T47D (cell line): ENCODE results near the gene FAM227B.
"Not testable (repeated sequence)": the region's sequence is repeated elsewhere in the genome, so short reads cannot be mapped to it uniquely, and the experiment has no call there.

Source experiments
- DNase-seq, 2 experiments: peaks; one replicate each; pipeline versions ENCODE4 v3.0.0 to v3.0.0-alpha.2; 2011 to 2012; ENCODE audit warnings: low read depth in 1 of 2, low spot score in 1 of 2
- JUND ChIP-seq: IDR thresholded peaks from 2 replicates; pipeline ENCODE4 v1.6.1; 2012; ENCODE audit warnings: low read depth
- in situ Hi-C: cut with HindIII; loops from 2 replicates; pipeline ENCODE4 v1.10.0; 2016; ENCODE audit warnings: low sequenced_read_pairs, low pct_unique_long_range_greater_than_20kb

FAM227B gene

DNA sequence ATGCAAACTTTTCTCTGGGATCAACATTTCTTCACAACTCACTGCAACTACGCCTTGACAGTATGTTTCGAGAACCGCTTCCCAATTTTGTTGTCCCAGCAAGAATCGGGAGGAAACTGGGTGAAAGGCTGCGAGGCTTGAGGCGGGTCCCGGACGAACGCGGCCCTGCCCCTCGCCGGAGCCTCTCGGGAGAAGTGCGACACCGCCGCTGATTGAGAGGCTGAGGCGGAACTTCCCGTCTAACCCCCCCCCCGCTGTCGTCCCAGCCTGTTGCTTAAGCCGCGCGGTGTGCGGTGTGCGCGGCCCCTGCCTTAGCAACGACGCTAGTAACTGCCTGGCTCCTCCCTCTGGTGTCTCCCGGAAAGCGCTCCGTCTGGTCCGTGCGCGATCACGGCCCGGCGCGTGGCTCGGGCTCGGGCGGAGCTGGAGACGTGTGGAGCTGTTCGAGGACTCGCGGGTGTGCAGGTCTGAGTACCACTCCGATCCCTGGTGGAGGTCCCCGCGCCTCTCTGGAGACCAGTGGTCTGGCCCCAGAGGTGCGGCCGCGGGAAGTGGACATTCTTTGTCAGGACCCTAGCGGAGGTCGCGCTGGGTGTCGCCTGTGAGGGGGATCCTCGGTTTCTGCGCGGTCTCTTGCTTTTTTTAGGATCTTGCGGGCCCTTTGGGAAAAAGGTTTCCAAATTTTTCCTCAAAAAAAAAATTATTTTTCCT lies at the start of gene FAM227B, which contains the start of gene DTWD1:
TSS of gene FAM227B (minus strand) at position 161 of the 711 bp plus-strand sequence. CDS start 5,647 bp downstream, outside the sequence.
TSS of gene DTWD1 (plus strand) at position 391 of the 711 bp plus-strand sequence. CDS start 4,120 bp downstream, outside the sequence.
- no peak for TF ChIP-seq JUND
- in situ Hi-C loops: no loop called here

GRCh38 chr15:49669288-49669687 lies 48.7 kb upstream of the FAM227B start:
- TF ChIP-seq JUND: no peak
- in situ Hi-C loops: no loop called here
- no peak for DNase-seq

More for the DNA sequence above, at the start of gene FAM227B, which contains the start of gene DTWD1:
- peak; percentile 83 to 98 for DNase-seq

- DNase-seq, in situ Hi-C loops: not testable (repeated sequence)
Measured at GRCh38 chr15:49666486-49666885, 45.9 kb upstream of the FAM227B start.

DNA sequence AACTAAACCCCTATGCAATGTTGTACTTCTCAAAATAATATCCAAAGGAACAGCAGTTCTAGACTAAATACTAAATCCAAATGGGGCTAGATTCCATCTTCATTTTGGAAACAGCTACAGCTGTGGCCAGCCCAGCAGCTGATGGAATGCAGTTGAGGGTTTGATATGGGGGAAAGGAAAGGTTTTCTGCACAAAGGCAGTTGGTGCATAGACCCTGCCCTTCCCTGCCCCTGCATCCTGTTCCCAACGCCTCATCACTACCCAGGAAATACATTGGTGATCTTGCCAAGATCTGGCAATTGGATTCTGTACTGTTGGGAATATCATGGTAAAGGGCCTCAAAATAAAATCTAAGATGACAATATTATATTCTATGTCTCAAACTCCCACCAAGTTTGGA lies 44.1 kb upstream of the FAM227B start:
- in situ Hi-C loops: no loop called here
- TF ChIP-seq JUND: no peak
- no peak for DNase-seq

DNA sequence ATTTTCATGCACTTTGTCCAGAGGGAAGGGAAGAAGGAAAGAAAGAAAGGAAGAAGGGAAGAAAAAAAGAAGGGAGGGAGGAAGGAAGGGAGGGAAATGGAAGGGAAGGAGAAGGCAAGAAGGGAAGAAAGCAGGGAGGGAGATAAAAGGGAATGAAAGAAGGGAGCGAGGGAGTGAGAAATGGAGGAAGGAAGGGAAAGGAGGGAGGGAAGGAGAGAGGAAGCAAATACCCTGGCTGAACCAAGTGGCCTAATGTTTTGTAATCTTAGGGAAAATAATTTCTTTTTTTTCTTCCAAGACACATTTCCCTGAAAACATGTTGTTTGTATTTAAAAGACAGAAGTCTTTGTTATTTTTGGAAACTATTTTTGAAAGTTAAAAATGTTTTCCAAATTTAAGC lies 36.1 kb upstream of the FAM227B start:
- DNase-seq: no peak
- no peak for TF ChIP-seq JUND
- in situ Hi-C loops: no loop called here

GRCh38 chr15:49652922-49653321 lies 32.3 kb upstream of the FAM227B start:
- in situ Hi-C loops: no loop called here
- DNase-seq: no peak
- no peak for TF ChIP-seq JUND

- no peak for DNase-seq
- TF ChIP-seq JUND: no peak
- in situ Hi-C loops: no loop called here
Measured at GRCh38 chr15:49650676-49651075, 30.1 kb upstream of the FAM227B start.

DNA sequence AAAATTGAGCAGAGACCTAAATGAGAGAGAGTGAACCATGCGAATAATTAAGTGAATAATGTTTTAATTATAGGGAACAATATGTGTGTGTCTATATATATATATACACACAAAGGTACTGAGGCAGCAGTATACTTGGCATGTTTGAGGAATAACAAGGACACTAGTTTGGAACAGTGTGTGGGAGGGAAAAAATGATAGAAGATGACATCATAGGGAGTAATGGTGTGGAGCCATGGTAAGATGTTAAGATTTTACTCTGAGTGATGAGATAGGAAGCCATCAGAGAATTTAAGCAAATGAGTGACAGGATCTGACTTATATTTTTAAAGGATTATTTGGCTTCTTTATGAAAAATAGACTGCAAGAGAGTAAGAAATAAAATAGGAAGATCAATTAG lies 29.4 kb upstream of the FAM227B start:
- no peak for DNase-seq
- in situ Hi-C loops: no loop called here
- TF ChIP-seq JUND: no peak

GRCh38 chr15:49646891-49647290 lies 26.3 kb upstream of the FAM227B start:
- in situ Hi-C loops: no loop called here
- no peak for DNase-seq
- TF ChIP-seq JUND: no peak

DNA sequence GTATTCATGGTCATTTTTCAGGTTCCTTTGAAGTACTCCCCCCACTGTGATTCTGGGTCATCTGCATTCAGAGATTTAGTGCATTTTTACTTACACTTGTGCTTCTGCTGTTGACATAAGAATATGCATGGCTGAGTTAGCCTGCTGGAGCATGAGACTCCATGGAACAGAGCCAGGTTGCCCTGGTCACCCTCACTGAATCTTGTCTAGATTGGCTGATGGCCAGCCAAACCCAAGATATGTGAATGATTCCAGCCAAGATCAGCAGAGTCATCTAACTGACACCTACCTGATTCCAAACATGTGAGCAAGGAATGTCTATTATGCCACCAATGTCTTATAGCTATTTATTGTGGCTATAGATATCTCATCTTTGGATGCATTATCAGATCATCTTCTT lies 25.3 kb upstream of the FAM227B start:
- in situ Hi-C loops: no loop called here
- TF ChIP-seq JUND: no peak
- no peak for DNase-seq

- TF ChIP-seq JUND: no peak
- in situ Hi-C loops: no loop called here
- no peak for DNase-seq
Measured at GRCh38 chr15:49645277-49645676, 24.7 kb upstream of the FAM227B start.

DNA sequence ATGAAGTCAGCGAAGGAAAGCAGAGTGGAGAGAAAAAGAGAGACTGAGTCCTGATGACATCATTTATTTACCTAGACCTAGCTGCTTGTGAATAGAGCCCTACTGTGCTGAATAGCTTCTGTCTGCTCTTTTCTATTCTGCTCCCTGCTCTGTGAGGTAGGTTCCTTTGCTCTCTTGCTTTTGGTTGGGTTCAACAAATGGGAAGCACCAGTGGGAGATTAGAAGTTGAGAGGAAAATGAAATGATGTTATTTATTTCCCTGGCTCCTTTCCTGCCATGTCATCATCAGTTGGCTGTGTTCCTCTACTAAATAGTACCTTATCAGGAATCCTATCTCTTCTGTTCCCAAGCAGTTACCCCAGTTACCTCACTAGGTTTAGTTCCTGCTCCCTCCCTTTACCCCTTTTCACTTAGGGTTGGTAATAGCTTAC lies 23.8 kb upstream of the FAM227B start:
- TF ChIP-seq JUND: no peak
- in situ Hi-C loops: no loop called here
- no peak for DNase-seq

DNA sequence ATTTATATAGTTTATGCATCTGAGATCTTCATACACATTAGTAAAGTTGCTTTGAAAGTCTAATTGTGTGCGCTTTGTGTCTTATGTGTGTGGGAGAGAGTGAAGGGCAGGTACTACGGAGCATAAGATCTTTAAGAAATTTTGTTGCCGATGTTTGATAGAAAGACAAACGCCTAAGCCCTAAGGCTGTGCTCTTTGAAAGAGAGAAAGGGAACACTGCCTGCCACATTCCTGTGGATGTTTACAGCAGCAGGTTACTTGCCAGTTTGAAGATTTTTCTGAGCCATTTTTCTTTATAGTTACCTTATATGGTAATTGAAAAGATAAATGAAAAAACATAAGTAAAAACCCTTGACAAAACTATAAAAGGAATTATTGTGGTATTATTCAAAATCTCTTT lies 17.2 kb upstream of the FAM227B start:
- TF ChIP-seq JUND: no peak
- in situ Hi-C loops: no loop called here
- DNase-seq: no peak

GRCh38 chr15:49628379-49628778 lies 7.8 kb upstream of the FAM227B start:
- DNase-seq: no peak
- in situ Hi-C loops: no loop called here
- no peak for TF ChIP-seq JUND
